Spleen (tissue), 7 donors: ENCODE data around the gene MSH3.

Experiments used
- POLR2A ChIP-seq, 3 donors: fragments of 450-650 bp; IDR thresholded peaks; one replicate each; pipeline ENCODE4 v1.5.1; 2017; ENCODE audit warnings: antibody characterized with exemption in 3 of 3, mild to moderate bottlenecking in 1 of 3
- TF ChIP-seq, protein P1 (sequence below), 11 experiments: fragments of 200-600 bp in 7 of 11; fragments of 450-650 bp in 4 of 11; sonication (generic) in 4 of 11; IDR thresholded peaks in 8 of 11; conservative IDR thresholded peaks in 3 of 11; 1 replicate in 7 of 11; 2 replicates in 4 of 11; pipeline versions ENCODE4 v1.4.0 to v1.8.0; 2016 to 2021; ENCODE audit warnings: antibody characterized with exemption in 11 of 11, inconsistent platforms in 4 of 11, mild to moderate bottlenecking in 1 of 11
- donor health status: DM: no; HTN: no; CAD: no; lungs with moderate emphysema.
- donor health status: DM: no; HTN: no; CAD: no.
- donor health status: DM: no; HTN: no; CAD: no.

DNA sequence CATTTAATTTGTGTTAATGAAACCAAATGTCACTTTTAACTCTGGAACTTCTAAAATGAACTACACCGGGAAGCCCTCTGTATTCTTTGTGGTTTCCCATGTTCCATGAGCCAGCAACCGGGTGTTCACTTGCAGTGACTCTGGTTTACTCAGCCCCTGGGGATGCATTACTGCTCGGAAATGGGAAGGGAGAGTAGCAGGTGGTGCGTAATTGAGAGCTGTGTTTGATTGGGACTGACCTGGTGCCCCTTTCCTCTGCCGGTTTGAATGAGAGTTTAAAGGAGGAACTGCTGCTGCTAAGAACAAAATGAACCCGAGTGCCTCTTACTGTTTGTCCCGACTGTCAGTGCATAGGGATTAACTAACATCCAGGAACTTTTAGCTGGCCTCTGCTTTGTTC lies 100.4 kb downstream of the MSH3 start:
- TF ChIP-seq, protein P1, sequence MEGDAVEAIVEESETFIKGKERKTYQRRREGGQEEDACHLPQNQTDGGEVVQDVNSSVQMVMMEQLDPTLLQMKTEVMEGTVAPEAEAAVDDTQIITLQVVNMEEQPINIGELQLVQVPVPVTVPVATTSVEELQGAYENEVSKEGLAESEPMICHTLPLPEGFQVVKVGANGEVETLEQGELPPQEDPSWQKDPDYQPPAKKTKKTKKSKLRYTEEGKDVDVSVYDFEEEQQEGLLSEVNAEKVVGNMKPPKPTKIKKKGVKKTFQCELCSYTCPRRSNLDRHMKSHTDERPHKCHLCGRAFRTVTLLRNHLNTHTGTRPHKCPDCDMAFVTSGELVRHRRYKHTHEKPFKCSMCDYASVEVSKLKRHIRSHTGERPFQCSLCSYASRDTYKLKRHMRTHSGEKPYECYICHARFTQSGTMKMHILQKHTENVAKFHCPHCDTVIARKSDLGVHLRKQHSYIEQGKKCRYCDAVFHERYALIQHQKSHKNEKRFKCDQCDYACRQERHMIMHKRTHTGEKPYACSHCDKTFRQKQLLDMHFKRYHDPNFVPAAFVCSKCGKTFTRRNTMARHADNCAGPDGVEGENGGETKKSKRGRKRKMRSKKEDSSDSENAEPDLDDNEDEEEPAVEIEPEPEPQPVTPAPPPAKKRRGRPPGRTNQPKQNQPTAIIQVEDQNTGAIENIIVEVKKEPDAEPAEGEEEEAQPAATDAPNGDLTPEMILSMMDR (IDR thresholded peaks at IDR 0.05 in 8 of 11, conservative IDR thresholded peaks at IDR 0.05 in 3 of 11) = no peak
- TF ChIP-seq POLR2A (IDR thresholded peaks at IDR 0.05) = no peak
